GM12872 (cell line): ENCODE measurements around the gene TAS1R2.

ENCODE experiments used
- TF ChIP-seq, protein P1 (sequence below): IDR thresholded peaks from 3 replicates; pipeline ENCODE4 v1.5.1; 2011; ENCODE audit warnings: low read depth, mild to moderate bottlenecking, low read length, moderate library complexity; ENCODE audit not compliant: insufficient read depth

The TAS1R2 gene

DNA sequence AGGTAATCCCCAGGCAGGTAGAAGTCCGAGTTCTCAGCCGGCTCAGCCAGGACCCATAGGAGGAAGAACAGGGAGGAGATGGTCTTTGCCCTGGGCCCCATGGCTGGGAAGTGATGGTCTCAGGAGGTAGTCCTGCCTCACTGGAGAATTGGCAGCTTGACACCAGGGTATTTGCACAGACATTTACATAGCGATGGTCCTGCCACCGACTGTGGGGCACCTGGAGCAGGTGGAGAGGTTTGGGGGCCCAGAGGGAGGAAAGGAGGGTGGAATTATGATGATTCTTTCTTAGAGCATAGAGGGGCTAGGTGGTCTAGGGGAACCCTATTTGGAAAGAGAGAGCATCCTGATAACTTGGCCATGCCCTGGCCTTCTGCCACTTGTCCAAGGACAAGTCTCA, at the start of gene TAS1R2:
Gene TAS1R2, minus strand, starts transcription at position 101 of the 400 bp plus-strand sequence. Its CDS starts 0 bp downstream, at position 101.
- TF ChIP-seq, protein P1, sequence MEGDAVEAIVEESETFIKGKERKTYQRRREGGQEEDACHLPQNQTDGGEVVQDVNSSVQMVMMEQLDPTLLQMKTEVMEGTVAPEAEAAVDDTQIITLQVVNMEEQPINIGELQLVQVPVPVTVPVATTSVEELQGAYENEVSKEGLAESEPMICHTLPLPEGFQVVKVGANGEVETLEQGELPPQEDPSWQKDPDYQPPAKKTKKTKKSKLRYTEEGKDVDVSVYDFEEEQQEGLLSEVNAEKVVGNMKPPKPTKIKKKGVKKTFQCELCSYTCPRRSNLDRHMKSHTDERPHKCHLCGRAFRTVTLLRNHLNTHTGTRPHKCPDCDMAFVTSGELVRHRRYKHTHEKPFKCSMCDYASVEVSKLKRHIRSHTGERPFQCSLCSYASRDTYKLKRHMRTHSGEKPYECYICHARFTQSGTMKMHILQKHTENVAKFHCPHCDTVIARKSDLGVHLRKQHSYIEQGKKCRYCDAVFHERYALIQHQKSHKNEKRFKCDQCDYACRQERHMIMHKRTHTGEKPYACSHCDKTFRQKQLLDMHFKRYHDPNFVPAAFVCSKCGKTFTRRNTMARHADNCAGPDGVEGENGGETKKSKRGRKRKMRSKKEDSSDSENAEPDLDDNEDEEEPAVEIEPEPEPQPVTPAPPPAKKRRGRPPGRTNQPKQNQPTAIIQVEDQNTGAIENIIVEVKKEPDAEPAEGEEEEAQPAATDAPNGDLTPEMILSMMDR = no peak

DNA sequence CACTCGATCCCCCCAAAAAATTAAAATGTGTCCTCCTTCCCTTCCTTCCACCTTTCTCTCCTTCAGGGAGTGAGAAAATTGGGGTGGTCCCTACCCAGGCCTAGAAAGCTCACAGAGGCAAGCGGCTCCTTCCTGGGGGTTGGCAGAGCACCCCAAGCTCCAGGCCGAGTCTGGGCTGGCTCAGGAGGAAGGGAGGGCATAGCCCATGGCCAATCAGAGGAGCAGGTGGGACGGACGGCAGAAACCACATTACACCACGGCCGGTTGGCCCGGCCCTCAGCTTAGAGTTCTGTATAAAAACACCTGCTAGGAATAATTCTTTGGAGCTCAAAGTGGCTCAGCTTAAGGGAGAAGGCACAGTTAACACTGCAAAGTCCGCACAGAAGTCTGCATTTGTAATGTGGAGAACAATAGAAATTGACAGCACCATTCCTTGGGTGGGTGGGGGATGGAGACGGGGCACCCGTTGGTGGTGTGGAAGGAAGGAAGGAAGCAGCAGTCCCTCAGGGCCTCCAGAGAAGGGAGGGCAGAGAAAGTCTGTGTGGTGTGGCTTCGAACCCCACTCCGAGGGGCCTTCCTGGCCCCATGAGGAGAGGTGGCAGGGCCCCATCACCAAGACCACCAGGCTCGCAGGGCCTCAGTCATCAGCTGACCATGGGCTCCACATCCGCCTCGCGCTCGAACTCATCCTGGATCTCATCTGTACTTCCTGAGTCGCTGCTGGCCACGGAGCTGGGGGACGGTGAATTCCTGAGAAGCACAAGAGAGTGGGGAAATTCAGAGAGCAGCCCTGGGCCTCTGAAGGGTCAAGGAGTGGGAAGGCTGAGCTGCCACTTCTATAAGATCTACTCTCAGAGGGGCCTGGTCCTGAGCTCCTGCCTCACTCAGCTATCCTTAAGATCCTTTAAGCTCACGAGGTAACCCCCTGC, 48.7 kb upstream of the TAS1R2 start:
- TF ChIP-seq, protein P1 = no peak

DNA sequence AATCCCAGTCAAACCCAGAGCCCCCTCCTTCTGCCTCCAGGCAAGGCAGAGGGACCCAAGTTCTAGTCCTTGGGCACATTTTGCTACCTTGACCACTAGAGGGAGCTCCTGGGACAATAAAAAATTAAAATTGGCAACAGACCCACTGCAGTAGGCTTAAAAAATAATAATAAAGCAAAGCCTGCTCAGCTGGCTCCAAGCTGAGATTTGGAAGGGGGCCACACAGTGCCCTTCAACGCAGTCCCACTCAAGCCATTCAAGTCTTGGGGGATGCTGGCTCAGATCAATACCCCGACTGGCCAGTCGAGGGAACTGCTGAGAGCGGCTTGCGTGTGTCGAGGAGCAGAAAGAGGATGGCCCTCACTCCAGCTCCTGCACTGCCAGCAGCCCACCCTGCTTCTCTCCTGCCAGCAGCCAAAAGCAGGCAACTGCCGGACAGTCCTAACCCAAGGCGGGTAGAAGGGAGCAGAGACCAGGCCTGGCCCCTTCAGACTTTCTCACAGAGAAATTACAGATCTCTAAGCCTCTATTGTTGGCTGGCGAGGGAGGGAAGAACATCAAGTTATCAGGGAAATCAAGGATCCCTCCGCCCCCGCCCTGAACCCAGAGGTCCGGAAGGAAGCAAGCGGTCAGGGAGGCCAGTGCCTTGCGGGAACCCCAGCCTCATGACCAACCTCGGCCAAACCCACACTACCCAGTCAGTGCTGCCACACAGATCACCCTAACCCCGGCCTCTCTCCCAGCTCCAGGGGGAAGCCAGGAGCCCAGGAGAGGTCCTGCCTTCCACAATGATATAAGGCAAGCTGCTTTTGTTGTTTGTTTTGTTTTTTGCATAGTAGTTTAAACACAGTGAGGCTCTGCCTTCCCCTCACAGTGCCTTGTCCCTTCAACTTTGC, 47.8 kb upstream of the TAS1R2 start:
- TF ChIP-seq, protein P1 = peak; percentile 76

DNA sequence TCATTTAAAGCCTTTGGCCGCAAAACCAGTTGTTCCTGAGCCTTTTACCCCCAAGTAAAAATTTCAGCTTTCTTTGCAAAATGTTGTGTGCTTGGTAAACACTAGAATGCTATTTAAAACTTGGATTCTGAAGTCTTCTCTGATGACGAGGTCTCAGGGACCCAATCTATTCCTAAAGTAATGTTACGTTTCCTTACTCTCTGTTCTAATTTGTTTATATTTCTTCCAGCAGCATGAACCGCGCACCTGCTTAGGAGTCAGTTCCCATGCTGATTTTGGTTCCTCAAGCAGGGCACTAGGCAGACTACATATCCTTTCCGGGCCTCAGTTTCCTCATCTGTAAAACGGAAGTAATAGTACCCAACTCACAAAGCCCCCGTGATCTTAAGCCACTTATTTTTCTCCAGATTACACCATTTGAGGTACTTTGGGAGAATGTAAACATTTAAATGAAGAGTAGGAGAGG, 43.9 kb upstream of the TAS1R2 start:
- TF ChIP-seq, protein P1 = no peak

DNA sequence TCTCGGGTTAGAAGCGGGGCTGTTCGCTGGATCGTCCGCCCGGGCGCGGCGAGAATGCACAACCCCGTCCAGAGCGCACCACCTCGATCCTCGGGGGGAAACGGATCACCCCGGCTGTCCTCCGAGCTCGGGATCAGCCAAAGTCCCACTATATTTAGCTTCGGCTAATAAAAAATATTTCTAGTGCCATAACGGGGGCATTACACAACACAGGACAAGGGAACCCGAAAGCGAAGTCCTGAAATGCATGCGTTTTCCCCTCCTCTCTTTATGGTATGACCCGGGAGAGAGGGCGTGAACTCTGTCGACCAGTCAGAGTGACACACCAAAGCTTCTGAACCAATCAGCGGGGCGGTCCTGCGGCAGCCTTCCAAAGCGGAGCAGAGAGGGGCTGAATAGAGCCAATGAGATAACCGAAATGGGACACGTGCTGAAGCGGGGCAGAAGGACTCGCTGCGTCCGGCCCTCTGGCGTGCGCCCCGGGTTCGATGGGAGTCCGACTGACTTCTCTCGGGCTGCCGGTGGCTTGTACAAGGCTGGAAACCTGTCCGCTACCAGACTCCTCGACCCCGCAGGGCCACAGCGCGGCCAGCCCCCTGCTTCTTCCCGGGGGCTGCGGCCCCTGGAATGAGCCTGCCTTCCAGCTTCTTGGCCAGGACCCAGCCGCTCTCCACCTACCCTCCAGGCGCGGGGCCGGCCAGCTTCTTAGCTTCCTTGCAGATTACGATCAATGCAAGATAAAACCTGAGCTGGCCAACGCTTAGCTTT, 43.2 kb upstream of the TAS1R2 start, which contains the start of gene ALDH4A1:
Gene ALDH4A1, minus strand, starts transcription at position 33 of the 768 bp plus-strand sequence. Its CDS starts 32 bp downstream, at position 1.
- TF ChIP-seq, protein P1 = no peak

DNA sequence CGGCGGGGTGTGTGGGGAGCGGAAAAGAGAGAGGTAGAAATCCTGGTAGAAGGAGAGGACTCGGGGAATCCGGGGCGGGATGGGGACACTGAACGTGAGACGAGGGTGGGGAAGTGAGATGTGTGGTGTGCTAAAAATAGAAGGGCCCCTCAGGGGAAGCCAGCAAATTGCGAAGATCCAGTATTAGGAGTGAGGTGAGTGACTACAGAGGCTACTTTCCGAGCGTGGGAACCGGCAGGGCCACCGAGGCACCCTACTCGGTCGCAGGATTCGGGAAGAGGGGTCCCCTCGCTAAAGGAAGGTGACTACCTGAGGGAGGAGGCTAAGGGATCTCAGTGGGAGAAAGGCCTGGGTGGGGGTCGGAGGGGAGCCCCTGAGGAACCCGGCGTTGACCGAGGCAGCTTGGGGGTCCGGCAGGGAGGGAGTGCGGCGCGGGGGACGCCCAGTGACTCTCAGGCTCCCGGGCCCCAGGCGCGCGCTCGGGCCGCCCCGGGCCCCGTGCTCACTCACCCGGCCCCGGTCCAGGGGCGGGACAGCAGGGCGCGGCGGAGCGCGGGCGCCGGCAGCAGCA, 42.6 kb upstream of the TAS1R2 start:
- TF ChIP-seq, protein P1 = no peak
